ENCODE measurements around the gene CBFA2T3.

The CBFA2T3 gene

DNA sequence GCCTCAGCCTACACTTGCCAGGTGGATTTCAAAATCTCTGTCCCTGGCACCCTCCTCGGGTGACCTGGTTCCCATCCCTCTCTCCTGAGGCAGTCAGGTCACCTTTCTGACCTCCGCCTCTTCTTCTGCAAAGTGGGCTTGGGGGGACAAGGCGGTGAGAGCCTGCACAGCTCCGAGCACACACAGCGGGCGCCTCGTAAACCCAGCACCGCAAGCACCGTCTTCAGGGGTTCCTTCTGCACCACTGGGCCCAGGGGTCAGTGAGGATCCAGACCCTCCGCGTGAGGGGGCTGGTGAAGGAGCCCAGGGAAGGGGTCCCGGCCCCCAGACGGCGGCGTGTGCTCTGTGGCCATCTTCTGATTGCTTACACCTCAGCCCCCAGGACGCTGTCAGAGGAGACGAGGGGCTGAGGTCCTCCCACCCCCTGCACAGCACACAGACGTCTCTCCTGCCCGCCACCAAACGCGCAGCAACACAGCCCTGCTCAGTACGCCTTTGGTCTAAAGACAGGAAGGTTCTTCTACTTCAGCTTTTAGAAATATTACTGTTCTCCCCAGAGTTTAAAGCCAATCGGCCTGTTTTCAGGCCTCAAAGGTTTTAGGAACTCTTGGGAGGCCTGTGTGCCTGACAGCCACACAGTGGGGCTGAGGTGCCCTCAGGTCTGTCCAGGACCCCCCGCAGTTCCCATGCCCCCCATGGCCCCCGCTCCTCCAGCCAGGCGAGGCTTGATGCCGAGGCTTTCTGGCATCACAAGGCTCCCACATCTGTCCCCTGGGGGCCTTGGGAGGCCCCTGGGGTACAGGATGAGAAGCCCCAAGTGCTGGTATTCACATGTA lies 2.7 kb downstream of the CBFA2T3 start:
- no peak for DNase-seq

DNA sequence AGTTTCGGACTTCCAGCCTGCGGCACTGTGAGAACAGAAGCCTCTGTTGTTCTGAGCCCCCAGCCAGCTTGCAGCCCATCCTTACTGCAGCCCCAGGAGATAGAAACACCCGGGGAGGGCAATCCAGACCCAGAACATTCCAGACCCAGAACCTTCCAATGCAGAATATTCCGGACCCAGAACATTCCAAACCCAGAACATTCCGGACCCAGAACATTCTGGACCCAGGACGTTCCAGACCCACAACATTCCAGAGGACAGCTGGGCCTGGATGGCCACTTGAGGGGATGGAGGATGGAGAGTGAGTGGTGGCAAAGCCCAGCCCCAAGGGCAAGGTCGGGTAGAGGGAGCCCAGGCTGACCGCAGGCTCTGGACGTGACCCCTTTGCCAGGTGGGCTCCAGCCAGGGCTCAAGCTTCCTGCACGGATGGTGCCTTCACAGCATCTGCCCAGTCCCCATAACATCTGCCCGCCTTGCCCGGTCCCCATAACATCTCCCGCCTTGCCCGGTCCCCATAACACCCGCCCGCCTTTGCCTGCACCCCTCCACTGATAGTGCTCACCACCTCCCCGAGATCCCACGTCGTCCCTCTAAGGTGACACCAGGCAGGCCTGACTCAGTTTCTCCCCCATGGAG lies 3.5 kb downstream of the CBFA2T3 start:
- DNase-seq: no peak

DNA sequence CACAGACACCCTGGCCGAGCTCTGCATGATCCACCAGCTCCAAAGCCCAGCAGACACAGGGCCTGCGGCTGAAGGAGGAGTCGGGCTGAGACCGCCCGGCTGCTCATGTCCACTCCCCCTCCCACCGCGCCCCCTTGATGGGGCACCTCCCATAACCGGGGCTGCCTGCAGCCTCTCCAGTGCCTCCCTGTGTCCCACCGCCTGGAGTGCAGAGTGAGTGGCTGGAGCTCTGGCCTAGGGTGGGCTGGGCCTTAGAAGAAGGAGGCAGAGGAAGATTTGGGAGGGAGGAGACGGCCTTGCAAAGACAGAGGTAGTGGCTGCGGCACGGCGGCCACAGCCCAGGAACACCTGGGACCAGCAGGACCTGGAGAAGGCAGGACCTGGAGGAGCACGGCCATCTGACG lies 4.0 kb downstream of the CBFA2T3 start:
- no peak for DNase-seq

DNA sequence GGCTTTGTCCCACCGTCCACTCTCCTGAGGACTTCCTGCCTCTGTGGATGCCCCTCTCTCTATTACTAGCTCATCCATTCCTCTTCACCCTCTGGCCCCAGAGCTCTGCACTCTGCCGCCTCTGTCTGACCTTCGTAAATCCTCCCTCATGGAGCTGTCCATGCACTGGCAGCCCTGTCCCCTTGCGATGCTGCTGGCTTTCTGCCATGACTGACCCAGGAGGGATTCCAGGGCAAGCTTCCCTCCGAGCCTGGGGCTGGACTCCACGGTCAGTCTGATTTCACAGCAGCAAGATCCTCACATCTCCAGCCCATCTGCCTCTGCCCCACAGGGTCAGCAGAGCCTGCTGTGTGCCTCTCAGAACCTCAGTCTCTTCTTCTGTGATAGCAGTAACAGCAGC lies 4.7 kb downstream of the CBFA2T3 start:
- no peak for DNase-seq

DNA sequence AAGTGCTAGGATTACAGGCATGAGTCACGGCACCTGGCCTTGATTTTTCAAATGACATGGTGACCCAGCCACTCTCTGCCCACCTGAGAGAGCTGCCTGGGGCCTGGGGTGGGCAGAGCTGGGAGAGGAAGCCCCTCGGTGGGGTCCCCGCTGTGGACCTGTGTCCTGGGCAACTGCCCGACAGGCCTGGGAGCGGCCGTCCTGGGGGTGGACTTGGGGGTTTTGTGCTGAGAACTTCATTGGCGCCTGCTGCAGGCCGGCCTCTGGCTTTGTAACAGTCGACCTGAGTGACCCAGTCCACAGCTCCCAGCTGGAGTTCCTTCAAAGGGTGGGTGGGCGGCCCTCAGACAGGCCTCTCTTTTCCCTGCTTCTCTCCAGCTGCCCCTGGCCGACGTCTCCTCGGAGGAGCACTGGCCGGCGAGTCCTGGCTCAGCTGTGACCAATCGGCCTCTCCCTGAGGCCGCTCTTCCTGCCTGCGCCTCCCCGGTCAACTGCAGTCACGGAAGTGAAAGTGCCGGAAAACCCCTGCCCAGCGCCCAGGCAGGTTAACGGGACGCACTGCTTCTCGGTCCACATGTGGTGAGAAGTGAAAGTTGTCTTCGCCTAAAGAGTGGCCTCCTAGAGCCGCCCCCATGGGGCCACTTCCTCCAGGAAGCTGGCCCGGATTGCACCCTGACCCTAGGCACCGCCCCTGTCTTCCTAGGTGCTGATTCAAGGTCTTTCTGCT lies 5.5 kb downstream of the CBFA2T3 start:
- DNase-seq: no peak

DNA sequence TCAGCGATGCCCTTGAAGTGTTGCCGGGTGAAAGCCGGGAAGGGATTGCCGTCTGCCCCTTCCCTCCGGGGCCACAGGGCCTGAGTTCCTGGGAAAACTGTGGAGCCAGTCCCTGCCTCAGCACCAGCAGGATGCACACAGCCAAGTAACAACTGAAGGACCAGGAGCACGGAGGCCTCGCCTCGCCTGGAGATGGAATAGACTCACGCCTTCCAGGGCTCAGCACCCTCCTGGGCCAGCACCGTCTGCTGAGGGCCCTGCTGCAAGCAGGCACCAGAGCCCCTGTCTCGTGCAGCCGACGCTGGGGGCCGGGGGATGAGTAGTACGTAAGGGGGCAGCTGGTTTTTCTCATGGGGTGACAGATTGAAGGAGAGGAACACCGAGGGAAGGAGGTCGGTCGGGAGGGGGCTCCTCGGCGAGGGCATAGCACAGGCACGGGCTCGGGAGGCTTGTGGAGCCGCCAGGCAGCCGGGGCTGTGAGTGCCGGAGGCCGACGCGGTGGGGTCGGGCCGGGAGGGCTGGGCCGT lies 6.4 kb downstream of the CBFA2T3 start:
- no peak for DNase-seq

DNA sequence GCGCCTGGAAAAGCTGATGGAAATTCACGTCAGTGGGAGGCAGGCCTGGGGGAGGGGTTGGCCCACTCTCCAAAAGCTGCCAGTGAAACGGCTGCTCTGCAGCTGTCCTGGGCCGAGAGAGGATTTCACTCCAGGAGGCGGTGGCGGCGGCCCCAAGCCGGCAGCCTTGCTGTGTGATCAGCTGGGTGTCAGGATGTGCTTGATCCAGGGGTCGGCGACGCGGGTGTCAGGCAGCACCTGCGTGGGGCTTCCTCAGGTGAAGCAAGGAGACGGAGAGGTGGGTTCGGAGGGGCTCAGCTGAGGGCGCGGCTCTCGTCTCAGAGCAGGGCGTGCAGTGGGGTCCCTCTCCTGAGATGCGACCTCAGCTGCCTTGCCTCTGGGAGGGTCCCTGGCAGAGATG lies 7.0 kb downstream of the CBFA2T3 start:
- DNase-seq: no peak

DNA sequence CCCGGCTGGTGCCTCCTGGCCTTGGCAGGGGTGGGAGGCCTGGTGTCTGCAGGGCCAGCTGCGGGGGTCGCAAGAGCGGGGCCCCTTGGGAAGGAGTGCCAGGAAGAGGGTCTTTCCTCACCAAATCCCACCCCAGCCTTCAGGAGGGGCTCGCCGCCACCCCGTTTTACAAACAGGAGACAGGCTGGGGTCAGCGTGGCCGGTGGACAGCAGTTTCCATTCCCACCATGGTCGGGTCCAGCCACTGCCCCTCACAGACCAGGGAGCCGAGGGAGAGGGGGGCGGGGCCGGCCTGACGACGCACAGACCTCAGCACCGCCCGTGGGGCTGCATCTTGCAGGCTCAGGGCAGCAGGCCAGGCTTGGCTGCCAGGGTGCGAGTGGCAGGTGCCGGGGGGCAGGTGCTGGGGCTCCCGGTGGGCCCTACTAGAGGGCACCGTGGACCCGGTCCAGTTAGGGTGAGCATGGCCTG lies 7.6 kb downstream of the CBFA2T3 start:
- no peak for DNase-seq

DNA sequence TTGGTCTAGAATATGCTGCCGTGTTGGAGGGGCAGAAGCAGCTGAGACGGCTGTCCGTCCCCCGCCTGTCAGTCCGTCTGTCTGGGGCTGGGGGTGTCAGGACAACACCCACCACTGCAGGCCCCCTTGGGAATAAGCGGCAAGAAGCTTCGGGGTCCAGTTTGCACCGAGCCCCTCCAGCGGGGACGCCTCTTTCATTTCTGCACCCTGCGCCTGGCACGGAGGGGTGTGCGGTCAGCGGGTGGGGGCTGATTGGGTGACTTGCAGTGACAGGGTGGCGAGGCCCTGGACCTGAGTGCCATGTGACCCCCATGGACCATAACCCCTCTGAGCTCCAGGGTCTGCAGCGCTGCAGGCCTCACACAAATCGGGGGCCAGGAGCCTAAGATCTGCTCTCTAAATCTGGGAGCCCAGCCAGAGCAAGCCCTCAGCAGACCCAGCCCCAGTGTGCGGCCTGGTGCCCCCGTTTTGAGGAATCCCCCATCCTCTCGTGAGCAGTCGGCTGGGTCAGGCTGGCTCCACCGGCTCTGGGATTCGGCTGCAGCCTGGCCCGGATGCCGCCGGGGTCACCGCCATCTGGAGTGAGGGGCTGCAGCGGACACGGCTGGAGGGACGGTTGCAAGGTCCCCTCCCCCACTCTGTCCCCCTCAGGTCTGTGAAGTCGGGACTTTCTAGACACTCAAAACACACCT lies 8.3 kb downstream of the CBFA2T3 start:
- no peak for DNase-seq

DNA sequence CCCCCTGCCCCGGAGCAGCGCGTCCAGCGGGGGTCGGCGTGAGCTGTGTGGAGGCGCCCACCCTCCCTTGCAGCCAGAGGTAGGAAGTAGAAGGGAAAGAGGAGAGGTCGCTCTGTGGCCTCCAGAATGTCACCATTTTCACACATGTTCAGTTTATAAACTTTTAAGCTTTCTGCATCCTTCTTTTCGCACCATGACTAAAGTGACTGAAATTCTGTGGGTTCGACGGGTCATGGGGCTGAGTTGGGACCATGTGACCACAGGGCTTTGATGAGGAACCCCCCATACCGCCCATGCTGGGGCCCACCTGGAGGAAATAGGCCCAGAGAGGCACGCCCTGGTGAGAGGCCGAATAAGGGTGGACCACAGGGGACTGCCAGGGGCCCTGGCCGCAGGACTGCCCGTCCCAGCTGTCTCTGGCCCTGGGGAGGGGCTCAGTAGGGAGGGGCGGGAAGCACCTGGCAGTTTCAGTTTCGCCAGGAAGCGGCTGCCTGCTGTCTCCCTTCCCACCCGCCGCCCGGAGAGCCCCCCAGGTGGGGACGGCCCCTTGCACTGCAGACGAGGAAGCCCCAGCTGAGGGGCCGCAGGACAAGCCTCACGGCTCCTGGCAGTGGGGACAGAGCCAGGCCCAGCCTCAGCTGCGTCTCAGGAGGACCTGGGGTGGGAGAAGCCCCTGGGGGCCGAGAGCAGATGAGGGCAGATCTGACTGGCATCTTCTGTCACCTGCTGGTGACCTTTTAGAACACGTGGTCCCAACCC lies 9.0 kb downstream of the CBFA2T3 start:
- DNase-seq: no peak

DNA sequence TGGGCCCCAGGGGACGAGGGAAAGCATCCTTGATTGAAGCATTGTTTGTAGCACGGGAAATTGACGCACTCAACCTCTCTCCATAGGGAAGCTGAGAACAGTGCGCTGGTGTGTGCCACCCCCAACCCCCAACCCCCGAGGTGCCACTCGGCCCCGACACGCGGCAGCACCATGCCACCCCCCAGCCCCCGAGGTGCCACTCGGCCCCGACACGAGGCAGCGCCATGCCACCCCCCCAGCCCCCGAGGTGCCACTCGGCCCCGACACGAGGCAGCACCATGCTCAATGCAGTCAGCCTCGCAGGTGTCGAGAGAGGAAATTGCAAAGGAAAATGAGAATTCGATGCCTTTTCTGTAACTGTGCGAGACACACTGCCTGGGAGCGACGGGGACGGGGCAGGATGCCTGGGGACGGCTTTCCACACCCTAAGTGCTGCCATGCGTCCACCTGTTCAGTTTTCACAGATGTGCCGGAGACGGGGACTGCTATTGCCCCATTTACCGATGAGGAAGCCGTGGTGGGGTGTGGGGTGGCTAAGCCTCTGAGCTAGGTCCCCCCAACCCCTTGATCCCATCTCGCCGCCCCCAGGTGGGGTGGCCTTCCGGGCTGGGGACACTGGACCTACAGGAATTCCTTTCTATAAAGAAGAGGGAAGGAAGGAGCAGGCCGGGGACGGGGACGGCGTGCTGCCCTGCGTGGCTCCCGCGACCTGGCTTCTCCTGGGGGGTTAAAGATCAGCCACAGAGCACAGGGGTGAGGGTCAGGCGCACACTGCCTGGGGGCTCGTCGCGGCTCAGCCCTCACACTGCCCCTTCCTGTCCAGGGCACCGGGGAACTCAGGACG lies 9.8 kb downstream of the CBFA2T3 start:
- DNase-seq: no peak

DNA sequence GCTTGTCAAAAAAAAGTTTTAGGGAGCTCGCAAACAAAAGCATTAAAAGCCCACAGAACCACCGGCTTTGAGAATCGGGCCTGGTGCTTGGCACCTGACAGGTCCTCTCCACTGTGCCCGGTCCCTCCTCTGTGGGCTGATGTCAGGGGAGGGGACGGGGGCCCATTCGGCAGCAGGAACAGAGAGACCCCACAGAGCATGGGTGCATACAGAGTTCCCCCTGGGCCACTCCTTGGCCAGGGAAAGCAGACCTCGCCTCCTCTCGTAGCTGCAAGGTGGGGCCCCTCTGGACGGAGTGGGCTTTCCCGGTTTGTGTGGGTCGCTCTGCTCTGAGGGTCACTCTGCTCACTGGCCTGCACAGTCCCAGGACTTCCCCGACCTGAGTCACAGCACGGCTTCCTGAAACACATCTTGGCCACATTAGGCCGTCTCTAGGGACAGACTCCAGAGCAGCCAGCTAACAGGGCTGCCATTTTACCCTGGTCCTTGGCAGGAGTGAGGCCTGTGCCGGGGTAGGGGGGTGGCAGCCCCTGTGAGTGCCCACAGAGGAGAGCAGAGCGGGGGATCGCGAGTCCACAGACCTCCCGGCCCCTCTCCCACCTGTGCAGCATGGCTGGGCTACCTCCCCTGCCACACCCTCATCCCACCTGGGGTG lies 11.1 kb downstream of the CBFA2T3 start:
- DNase-seq: no peak

DNA sequence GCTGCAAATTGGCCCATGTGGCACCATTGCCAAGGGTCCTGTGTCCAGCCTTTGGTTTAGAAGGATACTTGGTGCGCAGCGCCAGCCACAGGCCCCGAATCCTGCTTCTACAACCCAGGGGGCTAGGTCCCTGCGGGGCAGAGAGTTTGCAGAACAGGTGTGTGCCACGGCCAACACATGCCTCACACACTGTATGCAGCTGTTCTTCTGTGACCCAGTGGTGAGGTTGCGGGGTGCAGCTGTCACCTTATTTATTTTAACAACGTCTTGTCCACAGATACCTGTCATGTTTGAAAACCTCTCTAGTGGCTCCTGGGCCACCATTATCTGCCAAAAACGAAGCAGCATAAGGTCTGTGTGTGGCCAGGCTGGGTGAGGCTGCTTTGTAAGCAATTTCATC lies 11.6 kb downstream of the CBFA2T3 start:
- no peak for DNase-seq

DNA sequence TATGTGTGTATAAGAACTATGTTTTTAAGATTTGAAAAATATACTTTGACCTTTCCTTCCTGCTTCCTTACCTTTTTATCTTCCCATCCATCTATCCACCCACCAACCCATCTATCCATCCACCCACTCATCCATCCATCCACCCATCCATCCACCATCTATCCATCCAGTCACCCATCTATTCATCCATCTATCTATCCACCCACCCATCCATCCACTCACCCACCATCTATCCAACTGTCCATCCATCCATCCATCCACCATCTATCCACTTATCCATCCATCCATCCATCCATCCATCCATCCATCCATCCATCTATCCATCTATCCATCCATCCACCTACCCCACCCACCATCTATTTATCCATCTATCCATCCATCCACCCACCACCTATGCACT lies 12.4 kb downstream of the CBFA2T3 start:
- no peak for DNase-seq

DNA sequence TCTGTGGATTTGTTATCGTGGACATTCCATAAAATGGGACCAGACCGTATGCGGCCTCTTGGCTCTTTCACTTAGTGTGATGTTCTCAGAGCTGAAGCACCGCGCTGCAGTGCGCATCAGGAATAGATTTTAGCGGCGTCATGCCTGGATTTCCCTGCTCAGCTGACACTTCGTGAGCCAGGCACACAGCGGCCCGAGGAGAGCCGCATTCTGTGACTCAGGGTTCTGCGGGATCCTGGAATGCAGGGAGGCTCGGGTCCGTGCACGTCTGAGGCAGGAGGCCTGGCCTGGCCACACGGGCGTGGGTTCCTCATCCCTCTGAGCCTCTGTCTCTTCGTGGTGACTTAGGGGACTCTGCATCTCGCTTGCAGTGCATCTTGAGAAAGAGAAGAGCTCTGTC lies 13.4 kb downstream of the CBFA2T3 start:
- DNase-seq: no peak

DNA sequence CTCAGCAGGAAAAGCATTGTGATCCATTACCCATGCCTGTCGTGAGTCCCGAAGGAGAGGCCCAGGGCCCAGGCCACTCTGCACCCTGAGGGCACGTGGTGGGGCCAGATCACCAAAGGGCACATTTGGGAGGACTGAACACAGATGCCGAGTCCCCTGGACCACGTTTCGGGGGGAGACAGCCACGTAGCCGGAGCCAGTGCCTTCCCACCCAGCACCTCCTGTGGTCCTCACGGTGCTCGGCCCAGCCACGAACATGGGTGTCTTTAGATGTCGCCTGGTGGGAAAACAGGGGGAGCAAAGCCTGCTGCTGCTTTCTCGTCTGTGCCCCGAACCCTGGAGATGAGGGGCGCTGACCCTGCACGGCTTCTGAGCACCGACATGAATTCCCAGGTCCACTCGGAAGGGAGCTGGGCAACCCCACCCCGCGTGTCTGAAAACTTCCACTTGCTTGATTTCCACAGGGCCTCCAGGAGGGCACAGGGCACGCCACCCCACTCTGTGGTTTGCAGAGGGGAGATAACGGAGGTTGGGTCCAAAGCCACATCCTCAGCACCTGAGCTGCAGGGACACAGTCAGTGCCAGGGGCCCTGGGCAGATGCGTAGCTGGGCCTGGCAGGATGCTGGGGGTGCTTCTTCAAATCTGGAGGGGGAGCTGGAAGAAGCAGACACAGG lies 14.4 kb downstream of the CBFA2T3 start:
- no peak for DNase-seq

DNA sequence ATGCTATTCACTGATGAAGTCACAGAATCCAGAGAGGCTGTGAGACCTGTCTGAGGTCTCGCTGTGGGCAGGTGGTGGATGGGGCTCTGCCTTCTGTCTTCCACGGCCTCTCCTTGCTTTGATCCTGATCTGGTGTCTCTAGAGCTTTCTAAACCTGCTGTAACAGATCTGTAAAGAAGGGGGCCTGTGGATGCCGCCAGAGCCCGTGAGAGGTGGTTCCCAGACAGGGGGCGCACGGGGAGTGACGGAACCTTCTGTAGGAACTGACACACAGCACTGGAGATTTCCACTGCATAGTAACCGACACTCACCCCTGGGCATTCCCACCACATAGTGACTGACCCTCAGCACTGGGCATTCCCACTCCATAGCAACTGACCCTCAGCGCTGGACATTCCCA lies 16.0 kb downstream of the CBFA2T3 start:
- no peak for DNase-seq

DNA sequence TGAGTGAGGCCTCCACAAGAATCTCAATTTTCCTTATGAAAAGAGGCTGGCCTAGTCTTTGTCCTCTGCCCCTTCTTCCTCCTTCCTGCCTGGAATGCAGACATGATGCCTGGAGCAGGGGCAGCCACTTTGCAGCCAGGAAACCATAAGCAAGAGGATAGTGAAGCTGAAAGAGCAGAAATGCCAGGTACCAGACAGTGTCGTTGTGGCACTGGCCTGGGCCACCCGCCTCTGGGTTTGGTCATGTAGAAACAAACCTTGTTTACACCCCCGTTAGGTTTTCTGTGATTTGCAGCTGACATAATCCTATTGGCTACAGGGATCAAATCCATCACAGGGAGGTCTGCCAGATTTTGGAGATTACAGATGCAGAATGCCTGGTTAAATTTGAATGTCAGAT lies 16.5 kb downstream of the CBFA2T3 start:
- DNase-seq: no peak

DNA sequence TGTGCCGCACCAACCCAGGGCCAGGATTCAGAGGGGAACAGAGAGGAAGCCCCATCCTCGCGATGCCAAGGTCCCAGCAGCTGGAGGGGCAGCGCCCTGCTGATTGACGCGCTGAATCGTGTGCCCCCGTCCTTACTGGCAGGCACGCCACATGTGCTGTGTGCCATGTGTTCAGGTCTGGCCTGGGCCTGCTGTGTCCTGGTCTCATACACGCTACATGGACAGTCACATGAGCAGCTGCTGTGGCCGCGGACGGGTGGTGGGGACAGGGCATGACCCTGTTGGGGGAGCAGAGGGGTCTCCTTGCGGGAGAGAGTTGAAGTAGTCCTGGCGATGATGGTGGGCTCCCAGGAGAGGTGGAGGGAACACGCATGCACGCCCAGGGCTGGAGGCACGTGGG lies 18.0 kb downstream of the CBFA2T3 start:
- no peak for DNase-seq
